DOHH2 (cell line): ENCODE data around the gene SMIM23.

Experiments
- EZH2phosphoT487 ChIP-seq: fragments of 200-600 bp; sonication (generic); IDR thresholded peaks from 2 replicates; pipeline ENCODE4 v1.6.1; 2017; ENCODE audit warnings: borderline replicate concordance, mild to moderate bottlenecking, antibody characterized with exemption, low read length, moderate library complexity, mixed read lengths
- TF ChIP-seq, protein P1 (sequence below): fragments of 200-600 bp; sonication (generic); IDR thresholded peaks from one replicate; pipeline ENCODE4 v1.5.1; 2014; ENCODE audit warnings: antibody characterized with exemption, mild to moderate bottlenecking, low read depth, low read length; ENCODE audit not compliant: poor library complexity, severe bottlenecking

DNA sequence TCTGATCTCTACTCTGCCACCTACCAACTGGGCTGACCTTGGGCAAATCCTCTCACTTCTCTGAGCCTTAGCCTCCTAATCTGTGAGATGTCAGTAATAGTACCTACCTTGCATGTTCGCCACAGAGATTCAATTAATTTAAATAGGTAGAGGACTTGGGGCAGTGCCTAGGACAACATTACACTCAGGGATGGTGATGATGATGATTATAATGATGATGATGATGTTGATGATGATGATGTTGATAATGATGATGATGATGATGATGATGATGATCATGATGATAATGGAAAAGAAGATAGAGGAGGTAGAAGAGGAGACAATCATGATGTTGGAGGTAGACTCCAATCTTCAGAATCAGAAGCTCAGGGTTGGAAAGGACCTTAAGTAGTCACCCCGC is 40.7 kb upstream of the SMIM23 start:
- TF ChIP-seq, protein P1, sequence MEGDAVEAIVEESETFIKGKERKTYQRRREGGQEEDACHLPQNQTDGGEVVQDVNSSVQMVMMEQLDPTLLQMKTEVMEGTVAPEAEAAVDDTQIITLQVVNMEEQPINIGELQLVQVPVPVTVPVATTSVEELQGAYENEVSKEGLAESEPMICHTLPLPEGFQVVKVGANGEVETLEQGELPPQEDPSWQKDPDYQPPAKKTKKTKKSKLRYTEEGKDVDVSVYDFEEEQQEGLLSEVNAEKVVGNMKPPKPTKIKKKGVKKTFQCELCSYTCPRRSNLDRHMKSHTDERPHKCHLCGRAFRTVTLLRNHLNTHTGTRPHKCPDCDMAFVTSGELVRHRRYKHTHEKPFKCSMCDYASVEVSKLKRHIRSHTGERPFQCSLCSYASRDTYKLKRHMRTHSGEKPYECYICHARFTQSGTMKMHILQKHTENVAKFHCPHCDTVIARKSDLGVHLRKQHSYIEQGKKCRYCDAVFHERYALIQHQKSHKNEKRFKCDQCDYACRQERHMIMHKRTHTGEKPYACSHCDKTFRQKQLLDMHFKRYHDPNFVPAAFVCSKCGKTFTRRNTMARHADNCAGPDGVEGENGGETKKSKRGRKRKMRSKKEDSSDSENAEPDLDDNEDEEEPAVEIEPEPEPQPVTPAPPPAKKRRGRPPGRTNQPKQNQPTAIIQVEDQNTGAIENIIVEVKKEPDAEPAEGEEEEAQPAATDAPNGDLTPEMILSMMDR = no peak
- TF ChIP-seq EZH2phosphoT487 = no peak
